ENCODE results near the gene ADAP1.
"Not testable (repeated sequence)": the region's sequence is repeated elsewhere in the genome, so short reads cannot be mapped to it uniquely, and the experiment has no call there.

Gene ADAP1

DNA sequence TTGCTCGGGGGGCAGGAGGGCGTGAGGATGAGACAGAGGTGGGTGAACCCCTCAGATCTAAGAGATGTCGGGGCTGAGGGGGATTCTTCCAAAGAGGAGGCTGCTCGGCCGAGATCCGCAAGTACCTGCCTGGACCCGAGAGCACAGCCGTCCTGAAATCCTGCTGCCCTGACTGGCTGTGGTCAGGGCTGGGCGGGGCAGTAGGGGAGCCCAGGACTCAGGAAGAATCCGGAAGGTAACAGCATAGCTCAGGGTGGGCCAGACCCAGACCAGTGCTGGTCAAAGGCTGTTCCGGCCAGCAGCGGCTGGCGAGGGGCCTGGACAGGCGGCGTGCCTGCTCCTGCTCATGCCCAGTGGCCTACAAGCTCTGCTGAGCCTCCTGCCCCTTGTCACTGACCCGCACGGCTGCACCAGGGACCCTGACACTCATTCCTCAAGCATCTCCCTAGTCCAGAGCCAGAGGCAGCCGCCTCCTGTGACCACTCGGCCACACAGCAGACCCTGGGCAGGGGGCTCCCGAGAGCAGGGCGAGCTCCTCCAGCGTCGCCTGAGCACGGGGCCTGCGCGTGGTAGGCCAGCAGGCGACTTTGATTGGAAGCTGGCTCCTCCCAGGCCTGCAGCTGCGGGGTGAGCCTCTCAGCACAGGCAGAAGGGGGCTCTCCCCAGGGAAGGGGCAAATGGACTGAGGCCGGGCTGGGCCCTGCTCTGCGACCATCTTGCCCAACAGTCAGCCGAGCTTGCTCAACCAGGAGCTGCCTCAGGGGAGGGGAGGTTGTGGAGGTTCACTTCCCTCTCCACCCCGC lies 3.1 kb upstream of the ADAP1 start:
- DNase-seq: no peak

DNA sequence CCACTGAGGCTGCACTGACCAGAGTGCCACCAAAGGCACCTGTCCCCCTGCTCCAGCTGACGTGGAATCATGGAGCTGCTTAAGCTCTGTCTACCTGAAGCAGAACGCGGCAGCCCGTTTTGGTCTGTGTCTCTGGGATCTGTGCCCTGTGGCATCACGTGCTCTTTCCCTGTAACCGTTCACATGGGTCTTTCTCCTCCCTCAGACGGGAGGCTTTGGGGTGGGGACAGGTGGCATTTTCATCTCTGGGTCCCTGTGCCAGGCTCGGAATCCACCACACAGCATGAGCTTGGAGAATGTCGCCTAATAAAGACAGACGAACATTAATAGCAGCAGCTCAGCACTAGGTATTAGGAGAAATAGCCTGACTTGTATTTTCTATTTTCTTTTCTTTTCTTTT lies 1.6 kb upstream of the ADAP1 start:
- no peak for DNase-seq

DNA sequence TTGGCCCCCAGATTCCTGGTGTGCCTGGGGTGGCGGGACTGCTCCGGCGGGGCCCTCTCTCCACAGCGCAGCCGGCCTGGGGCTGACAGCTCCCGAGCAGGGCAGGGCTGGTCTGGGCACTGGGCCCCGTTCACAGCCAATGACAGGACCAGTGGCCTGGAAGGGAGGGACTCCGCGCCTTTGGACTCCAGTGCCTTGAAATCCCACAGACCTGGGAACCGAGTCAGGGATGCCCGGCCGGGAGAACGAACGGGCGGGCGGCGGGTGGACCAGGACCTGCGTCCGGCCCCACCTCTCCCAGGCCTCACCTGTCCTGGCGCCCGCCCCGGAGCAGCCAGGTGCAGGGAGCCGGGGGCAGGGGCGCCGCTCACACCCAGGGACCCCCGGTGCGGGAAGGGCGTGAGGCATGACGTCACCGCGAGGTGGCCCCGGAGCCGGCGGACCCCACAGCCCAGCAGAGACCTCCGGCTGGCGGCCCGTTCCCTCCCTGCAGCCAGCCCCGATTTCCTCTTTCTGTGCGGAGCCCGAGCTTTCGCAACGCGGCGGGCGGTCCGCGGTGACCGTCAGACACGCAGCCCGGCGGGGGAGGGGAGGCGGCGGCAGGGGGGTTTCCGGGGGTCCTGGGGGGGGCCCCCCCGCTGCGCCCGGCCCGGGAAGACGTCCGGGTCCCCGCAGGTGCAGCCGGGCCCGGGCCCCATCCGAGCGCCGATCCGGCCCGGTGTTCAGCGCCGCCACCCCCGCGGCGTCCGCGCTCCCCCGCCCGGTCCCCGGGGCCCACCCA lies 743 bp downstream of the ADAP1 start:
- DNase-seq: peak; percentile 33

DNA sequence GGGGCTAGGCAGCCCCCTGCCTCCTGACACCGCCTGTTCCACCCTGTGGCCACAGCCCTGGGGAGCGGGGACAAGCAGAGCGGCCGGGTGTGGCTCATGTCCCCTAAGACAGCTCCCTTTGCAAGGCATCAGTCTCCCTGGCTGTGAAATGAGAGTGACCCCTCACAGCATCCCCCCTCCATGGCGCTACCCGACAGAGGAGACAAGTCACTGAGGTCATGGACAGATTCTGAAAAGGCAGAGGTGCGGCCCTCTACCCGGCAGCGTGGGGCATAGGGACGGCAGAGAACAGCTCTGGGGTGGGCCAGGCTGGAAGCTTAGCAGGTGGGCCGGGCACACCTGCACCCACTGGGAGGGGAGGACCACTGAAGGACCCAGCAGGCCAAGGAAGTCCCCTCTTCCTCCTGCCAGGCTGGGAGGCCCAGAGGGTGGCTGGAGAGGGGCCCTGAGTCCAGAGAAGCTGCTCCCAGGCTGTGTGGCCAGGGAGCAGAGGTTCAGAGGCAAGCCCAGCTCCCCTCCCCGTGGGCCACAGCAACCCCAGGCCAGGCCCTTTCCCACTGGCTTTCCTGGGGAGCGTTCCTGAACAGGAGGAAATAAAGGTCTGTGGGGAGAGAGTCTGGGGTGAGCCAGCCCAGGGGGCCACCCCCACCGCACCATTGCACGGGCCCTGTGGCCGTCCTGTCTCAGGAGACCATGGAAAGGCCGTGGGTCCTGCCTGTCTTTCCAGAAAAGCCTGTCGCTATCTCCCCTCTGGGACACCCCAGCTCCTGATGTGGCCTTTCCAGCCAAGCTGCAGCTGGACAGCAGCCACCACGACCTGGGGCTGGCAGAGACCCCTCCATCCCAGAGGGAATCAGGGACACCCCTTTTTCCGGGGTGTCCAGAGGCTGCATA lies 1.7 kb downstream of the ADAP1 start:
- DNase-seq: no peak

DNA sequence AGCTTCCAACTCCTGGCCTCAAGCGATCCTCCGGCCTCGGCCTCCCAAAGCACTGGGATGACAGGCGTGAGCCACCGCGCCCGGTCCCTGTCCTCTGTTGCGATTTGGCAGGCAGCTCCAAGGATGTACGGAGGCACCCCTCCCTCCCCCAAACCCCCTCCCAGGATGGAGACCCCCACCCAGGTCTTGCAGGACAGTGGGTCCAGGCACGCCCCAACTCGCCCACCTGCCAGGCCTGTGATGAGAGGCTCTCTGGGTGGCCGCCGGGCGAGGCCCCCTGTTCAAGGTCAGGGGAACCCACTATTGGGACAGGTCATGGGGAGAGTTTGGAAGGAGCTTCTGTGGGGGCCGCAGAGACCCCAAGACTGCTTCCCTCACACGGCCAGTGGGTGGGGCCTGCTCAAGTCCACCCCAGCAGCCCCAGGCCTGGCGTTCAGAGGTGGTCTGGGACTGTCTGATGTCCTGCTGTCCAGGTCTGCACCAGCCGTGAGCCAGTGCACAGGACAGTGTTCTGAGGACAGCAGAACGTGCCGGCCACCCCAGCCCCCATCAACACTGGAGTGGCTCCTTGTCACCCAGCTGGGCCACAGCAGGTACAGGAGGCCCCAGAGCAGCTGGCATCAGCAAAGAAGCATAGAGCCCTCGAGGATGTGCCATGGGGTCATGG lies 2.5 kb downstream of the ADAP1 start:
- no peak for DNase-seq

DNA sequence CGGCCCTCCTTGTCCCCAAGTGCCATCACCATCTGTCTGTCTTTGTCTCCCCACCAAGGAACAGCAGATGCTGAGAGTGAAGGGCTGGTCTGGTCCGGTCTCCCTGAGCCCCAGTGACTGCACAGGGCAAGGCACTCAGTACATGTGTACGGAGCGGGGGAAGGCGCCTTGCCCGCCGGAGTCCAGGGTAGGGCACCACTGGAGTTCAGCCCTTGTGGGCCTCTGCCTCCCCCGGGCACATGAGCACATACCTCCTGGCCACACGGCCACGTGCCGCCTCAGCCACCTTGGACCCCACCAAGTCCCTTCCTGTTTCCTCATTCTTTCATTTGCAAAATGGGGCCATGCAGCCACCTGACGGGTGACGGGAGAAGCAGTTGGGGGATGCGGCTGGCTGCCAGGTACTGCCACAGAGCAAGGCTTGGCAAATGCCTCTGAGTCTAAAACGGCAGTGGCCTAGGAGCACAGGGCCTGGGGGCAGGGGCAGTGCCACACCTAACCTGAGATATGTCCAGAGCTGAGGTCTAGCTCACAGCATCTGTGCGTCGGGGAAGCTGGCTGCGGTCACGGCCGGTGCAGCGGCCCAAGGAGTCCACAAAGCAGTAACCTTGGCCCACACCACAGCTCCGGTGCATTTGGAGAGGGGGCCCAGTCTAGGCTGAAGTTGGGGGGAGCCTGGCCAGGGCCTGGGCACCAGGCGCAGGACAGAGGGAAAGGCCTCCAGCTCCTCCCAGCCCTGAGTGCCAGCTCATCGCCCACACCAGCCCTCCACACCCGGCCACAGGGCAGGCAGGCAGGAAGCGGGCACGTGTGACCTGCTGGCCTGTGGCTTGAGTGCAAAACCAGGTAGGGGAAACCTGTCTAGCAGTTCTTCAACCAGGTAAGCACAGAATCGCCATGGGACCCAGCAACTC lies 5.2 kb downstream of the ADAP1 start:
- DNase-seq: no peak

DNA sequence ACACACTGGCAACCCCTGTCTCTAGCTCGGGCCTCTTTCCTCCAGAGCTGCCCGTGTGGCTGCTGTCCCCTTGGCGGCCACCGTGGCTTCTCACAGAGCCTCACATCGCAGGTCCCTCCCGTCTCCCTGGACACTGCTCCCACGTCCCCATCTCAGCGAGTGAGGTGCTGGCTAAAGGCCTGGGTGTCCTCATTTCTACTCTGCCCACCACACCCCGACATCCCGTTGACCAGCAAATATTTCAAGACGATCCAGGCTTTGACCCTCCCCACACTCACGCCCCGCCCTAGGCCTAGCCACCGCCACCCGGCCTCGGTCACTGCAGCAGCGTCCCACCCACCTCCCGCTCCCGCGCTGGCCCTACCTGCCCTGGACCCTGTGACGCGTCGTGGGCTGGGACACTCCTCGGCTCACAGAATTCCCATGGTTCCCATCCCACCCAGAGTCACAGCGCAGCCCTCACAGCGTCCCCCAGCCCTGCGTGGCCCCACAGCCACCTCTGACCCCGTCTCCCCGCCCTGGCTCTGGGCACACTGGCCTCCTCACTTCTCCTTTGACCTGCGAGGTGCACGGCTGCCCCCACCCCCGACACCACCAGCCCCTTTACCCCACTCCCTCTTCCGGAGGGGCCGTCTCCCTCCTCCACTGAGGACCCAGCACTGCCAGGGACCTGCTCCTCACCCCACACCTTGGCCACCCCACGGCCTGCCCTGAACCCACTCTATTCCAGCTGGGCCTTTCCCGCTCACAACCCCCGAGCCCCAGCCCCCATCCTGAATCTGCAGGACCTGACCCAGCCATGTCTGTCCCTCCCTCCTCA lies 6.9 kb downstream of the ADAP1 start:
- DNase-seq: no peak

DNA sequence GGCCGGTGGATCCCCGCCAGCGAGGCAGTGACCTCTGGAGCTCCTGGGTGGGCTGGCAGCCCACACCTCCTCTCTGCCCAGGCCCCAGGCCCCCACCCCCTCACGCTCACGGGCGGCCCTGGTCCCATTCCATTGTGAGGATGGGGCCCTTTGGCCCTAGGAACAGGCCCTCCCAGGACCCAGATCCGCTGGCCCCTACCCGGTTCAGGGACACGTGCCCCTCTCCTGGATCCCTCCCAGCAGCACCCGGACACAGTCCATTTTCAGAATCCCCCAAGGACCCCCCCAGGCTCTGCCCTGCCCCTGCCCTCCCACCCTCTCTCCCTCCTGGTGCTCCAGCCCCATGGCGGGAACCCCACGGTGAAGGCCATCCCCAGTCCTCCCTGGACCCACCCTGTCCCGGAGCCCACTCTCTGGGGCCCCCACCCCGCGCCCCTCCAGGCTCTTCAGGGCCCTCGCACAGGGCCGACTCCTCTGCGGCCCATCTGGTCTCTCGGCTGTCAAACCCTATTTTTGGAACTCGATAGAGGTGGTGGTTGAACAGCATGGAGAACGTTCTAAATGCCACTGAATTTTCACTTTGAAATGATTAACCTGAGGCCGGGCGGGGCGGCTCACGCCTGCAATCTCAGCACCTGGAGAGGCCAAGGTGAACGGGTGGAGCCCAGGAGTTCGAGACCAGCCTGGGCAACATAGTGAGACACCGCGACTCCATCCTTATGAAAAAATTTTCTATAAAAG lies 8.1 kb downstream of the ADAP1 start:
- no peak for DNase-seq

DNA sequence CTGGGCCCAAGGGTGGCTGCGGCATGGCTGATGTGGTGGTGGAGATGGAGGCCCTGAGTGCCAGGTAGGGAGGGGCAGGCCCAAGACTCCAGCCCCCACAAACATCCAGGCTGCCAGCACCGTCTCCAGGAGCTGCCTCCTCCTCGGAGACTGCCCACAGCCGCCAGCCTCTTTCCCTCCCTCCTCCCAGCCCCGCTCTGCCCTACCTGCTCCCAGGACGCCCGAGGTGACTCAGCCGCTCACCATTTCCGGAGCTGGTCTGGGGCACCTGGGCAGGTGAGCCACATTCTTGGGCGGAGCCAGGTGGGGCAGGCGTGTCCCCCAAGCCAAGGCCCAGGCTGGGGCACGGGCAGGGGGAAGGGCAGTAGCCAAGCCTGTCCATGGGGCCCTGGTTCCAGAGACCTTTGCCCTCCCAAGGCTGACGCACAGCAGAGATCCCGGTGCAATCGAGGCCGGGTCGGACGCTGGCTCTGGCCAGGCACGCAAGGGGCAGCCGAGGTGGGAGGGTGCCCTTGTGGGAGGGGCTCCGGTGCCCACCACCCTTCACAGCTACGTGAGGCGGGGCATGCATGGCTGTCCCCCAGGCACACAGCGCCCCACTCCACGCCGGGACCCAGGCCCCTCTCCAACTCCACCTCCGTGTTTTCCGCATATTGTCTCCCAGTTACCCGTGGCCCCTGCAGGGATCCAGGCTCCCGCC lies 8.8 kb downstream of the ADAP1 start:
- no peak for DNase-seq

DNA sequence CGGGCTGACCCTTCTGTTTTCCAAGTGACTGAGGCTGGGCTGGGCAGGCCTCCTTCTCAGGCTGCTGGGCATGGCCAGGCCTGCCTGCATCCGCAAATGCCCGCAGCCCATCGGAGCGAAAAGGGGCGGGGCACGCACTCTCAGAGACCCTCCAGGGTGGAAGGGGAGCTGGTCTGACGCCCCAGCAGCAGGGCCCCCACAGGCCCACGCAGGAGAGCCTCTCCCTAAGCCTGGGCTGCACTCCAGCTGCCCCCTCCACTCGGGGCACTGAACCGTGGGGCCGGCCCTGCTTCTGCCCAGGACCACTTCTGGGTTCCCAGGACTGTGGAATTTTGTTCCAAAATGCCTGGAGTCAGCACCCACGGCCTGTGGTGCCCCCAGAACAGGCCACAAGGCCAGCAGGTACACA lies 9.3 kb downstream of the ADAP1 start:
- no peak for DNase-seq

DNA sequence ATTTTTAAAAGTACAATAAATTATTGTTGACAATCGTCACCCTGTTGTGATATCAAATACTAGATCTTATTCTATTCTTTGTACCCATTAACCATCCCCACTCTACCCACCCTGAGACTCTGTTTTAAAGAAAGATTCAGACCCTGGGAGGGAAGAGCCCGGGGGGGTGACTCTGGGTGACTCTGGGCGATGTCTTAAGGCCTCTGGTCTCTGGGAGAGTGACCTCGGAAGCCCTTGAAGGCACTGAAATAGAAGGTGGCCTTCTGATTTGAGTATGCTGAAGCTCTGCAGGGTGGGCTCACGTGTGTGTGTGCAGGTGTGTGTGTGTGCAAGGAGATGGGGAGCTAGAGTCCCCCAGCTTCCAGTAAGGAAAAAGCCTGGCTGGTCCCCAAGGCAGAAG lies 9.7 kb downstream of the ADAP1 start:
- DNase-seq: no peak

DNA sequence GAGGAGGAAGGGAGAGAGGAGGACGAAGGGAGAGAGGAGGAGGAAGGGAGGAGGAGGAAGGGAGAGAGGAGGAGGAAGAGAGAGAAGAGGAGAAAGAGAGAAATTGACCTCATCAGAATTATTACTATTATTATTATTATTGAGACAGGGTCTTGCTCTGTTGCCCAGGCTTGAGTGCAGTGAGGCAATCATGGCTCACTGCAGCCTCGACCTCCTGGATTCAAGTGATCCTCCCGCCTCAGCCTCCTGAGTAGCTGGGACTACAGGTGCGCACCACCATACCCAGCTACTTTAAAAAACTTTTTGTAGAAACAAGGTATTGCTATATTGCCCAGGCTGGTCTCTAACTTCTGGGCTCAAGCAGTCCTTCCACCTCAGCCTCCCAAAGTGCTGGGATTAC lies 10.7 kb downstream of the ADAP1 start:
- DNase-seq: not testable (repeated sequence)

DNA sequence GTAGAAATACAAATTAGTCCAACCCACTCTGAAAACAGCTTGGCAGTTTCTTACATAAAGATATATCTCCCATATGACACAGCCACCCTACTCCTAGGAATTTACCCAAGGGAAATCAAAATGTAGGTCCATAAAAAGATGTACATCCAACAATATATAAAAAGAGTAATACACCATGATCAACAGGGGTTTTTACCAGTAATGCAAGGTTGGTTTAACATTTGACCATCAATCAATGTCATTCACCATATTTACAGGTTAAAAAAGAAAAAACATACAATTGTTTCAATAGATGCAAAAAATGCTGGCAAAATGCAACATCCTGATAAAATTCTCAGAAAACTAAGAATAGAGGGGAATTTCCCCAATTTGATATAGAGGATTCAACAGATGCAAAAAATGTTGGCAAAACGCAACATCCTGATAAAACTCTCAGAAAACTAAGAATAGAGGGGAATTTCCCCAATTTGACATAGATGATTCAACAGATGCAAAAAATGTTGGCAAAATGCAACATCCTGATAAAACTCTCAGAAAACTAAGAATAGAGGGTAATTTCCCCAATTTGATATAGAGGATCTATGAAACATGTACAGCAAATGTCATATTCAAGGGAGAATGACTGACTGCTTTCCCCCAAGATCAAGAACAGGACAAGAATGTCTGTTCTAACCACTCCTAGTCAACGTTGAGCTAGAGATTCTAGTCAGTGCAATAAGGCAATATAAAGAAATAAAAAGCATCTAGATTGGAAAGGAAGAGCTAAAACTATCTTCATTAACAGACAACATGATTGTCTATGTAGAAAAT lies 13.7 kb downstream of the ADAP1 start:
- no peak for DNase-seq

DNA sequence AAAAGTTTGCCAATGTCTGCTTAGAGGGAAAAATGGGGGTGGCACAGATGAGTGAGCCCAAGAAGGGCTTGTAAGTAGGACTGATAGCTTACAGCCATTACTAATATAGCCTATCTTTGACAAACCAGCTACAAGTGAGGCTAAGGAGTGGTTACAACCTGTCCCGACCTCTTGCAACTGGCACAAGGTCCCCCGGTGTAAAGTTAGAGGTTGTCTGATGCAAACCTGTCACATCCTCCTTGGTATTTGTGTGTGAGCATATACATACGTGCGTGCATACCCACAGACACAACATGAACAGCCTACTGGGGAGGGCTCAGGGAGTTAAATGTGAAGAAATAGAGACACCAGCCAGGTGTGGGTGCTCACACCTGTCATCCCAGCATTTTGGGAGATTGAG lies 14.6 kb downstream of the ADAP1 start:
- no peak for DNase-seq

DNA sequence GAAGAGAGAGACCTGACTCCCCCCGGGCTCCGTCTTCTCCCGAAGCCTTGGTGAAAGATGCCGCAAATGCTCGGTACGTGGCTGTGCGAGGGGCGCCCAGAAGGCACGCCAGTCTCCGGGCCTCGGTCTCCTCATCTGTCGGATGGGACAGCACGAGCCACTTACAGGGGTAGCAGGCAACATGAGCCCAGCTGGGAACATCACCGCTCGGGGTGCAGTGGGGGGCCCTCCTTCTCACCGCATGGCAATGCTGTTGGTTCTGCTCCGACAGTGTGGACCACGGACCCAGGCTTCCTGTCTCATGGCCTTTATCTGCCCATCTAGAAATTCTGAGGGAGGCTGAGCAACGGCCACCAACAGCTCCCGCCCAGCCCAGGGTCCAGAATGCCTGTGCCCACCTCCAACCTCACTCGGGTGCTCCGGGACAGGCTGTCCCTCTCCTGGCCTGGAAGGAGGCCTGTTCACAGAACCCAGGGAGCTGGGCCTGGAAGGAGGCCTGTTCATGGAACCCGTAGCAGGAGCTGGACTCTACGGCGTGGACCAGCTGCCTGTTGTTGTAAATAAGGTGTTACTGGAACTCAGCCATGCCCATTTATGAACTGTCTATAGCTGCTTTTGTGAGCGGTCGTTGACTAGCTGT lies 15.8 kb downstream of the ADAP1 start:
- DNase-seq: no peak

DNA sequence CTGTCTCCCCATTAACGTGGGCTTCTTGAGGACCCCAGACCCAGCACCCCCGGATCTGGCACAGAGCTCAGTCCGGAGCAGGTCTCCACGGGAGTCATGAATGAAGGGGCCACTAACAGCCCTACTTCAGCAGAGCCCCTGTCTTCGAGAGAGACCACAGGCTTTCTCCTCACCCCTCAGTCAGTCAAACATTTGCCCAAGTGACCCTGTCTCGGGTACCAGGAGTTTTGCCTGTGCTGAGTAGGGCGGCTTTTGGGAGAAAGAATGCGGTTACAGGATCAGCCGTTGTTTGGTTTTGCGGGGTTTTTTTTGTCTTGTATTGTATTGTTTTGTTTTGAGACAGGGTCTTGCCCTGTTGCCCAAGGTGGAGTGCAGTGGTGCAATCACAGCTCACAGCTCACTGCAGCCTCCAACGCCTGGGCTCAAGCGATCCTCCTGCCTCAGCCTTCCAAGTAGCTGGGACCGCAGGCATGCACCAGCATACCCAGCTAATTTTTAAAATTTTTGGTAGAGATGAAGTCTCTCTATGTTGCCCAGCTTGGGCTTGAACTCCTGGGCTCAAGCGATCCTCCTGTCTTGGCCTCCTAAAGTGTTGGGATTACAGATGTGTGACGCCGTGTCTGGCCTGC lies 16.5 kb downstream of the ADAP1 start:
- no peak for DNase-seq

DNA sequence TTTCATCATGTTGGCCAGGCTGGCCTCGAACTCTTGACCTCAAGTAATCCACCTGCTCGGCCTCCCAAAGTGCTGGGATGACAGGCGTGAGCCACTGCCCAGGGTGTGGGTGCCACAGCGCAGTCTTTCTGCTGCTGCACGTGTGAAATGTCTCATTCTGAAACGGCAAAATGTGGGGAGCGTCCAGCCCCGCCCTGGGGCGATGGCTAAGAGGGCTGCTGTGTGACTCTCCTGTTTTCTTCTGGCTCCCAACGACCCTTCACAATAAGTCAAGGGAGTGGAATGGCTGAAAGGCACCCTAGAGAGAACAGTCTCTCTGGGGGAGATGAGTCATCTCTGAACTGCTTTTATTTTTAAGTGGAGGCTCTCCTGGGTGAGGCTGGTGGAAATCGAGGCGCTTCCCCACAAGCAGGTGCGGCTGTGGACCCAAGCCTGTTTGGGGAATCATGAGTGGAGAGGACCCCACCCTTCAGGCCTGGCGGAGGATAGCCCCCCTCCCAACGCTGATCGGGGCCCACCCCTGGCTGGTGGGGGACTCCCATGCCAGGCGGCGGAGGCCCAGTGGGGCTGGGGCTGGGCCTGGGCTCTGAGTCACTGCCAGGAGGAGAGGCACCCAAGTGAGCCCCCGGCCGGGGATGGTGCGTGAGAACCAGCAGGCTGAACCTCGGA lies 18.0 kb downstream of the ADAP1 start:
- DNase-seq: no peak
